SH-SY5Y (cell line): Measurements from ENCODE around the gene DAW1.

ENCODE experiments used
- GATA2 ChIP-seq: IDR thresholded peaks from 2 replicates; pipeline ENCODE4 v1.6.1; 2011; ENCODE audit warnings: mild to moderate bottlenecking, low read depth, low read length
- GATA3 ChIP-seq: IDR thresholded peaks from 2 replicates; pipeline ENCODE4 v1.6.1; 2011; ENCODE audit warnings: low read depth, mild to moderate bottlenecking, low read length, moderate library complexity

GRCh38 chr2:227890495-227891079 is 19.2 kb downstream of the DAW1 start:
- TF ChIP-seq GATA2 (no peak), GATA3 (no peak)
